C4-2B (cell line): Measurements from ENCODE around the gene MYH15.

Experiments
- CTCF ChIP-seq: fragments of 450-650 bp; conservative IDR thresholded peaks from 2 replicates; pipeline ENCODE4 v1.5.1; 2017; ENCODE audit warnings: mild to moderate bottlenecking
- ZFX ChIP-seq: fragments of 450-650 bp; IDR thresholded peaks from 2 replicates; pipeline ENCODE4 v1.6.1; 2017

GRCh38 chr3:108471426-108471825 is 39.0 kb downstream of the MYH15 start:
- TF ChIP-seq CTCF, result no peak
- TF ChIP-seq ZFX, result no peak
